BLaER1 treated with 17β-estradiol and CSF1 and Interleukin-3, amounts not matched to agents 10 nM and 100 nM (cell line): Measurements from ENCODE around the gene HADH.
"Not testable (repeated sequence)": the region's sequence is repeated elsewhere in the genome, so short reads cannot be mapped to it uniquely, and the experiment has no call there.

ENCODE experiments used
- H3K27ac ChIP-seq, 11 experiments: shearing (Covaris generic); formaldehyde crosslinking; 2 replicates each; pipeline ENCODE4 v1.8.1; 2022
- H3K27me3 ChIP-seq, 11 experiments: shearing (Covaris generic); formaldehyde crosslinking; 2 replicates each; pipeline ENCODE4 v1.8.1; 2022
- H3K36me3 ChIP-seq, 11 experiments: shearing (Covaris generic); formaldehyde crosslinking; 2 replicates each; pipeline ENCODE4 v1.8.1; 2022
- H3K4me1 ChIP-seq, 10 experiments: shearing (Covaris generic); formaldehyde crosslinking; 2 replicates each; pipeline ENCODE4 v1.8.1; 2022
- H3K4me2 ChIP-seq, 11 experiments: shearing (Covaris generic); formaldehyde crosslinking; 2 replicates each; pipeline ENCODE4 v1.8.1; 2022
- H3K4me3 ChIP-seq, 10 experiments: shearing (Covaris generic); formaldehyde crosslinking; 2 replicates each; pipeline ENCODE4 v1.8.1; 2022
- H3K9ac ChIP-seq, 11 experiments: shearing (Covaris generic); formaldehyde crosslinking; 2 replicates each; pipeline ENCODE4 v1.8.1; 2022
- H3K9me3 ChIP-seq, 11 experiments: shearing (Covaris generic); formaldehyde crosslinking; replicated peaks in 1 of 11; 2 replicates each; pipeline ENCODE4 v1.8.1; 2022
- H4K20me1 ChIP-seq, 11 experiments: shearing (Covaris generic); formaldehyde crosslinking; 2 replicates each; pipeline ENCODE4 v1.8.1; 2022
- Cebpa-rat ChIP-seq, 11 experiments: shearing (Covaris generic); IDR thresholded peaks; 2 replicates each; pipeline ENCODE4 v1.8.1; 2022

The HADH gene

DNA sequence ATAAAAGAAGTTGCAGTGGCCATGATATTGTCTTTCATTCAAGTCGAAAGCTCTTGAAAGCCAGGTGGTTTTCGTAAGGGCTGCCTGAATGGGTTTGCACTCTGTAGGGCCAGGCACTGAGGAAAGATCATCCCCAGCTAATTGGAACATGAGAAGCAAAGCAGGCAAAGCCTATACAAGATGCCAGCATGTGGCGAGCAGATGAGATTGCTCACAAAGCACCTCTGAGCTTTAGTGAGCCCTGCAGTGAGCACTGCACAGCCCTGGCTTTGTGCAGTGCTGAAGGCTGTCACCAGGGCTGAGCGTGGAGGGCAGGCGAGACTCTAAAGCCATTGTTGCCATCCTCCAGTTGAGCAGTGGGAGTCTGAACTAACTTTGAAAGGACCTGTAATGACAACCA lies 53.8 kb downstream of the HADH start:
- peaks cover 0 to 3% (median 0%) of the 10 kb centered on the region in 11 experiments; a peak in 1 of 22 replicates for H3K9me3 ChIP-seq
- H3K9ac ChIP-seq: no peak overlapping the region
- peaks cover 0 to 14% (median 0%) of the 10 kb centered on the region in 11 experiments; a peak in 4 of 22 replicates for H4K20me1 ChIP-seq
- H3K4me2 ChIP-seq: no peak overlapping the region
- 0 out of 20 replicates have a peak, but pooled peaks cover 0 to 3% (median 0%) of the 10 kb centered on the region in 10 experiments for H3K4me1 ChIP-seq
- H3K27me3 ChIP-seq: no peaks in the 10 kb centered on the region
- H3K4me3 ChIP-seq: no peak overlapping the region
- H3K36me3 ChIP-seq: peaks cover 4 to 28% (median 23%) of the 10 kb centered on the region in 11 experiments; a peak in 19 of 22 replicates
- no peak for TF ChIP-seq Cebpa-rat (IDR thresholded peaks at IDR 0.05)
- H3K27ac ChIP-seq: peak overlapping the region in 1 of 11 experiments; percentile 29; a peak in 2 of 22 replicates

DNA sequence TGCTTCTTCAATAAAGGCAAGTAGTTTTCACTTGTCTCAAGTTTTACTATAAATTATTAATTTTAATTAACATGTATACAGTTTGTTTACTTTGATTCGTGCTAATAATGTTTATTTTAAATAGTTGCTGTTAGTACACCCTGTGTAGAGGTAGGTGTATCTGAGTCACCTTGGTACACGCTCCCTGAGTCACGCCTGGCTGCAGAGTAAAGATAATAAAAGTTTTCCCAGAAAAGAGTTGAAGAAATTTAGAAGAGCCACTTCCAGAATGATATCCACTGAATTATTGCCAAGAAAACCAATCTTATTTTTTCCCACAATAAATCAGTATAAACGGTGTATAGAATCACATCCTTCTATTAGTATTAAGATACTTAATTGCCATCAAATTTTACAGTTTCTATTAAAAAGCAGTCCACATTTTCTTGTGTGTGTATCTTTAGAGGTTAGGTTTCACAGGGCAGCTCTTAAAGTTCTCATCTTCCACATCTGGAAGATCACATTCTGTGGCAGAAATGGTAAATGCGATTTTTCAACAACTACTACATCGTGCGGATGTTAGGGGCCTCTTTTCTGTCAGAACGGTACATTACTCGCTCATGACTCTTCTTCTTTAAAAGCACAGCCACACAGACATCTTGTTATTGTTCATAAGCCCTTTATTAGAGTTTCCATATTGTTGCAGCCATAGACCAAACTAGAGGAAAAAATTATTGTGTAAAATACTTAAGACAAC lies 55.4 kb downstream of the HADH start:
- peaks cover 0 to 16% (median 10%) of the 10 kb centered on the region in 10 experiments; a peak in 16 of 20 replicates for H3K4me1 ChIP-seq
- H3K4me2 ChIP-seq: no peak overlapping the region
- no peak overlapping the region for H3K4me3 ChIP-seq
- H4K20me1 ChIP-seq: peaks cover 0 to 20% (median 0%) of the 10 kb centered on the region in 11 experiments; a peak in 4 of 22 replicates
- no peak overlapping the region for H3K9ac ChIP-seq
- 0 out of 22 replicates have a peak overlapping the region, but pooled peaks of 1 of the 11 experiments have one; percentile 14 for H3K27ac ChIP-seq
- H3K36me3 ChIP-seq: peaks cover 5 to 44% (median 34%) of the 10 kb centered on the region in 11 experiments; a peak in 19 of 22 replicates
- peaks cover 0 to 1% (median 0%) of the 10 kb centered on the region in 11 experiments; a peak in 1 of 22 replicates for H3K9me3 ChIP-seq
- no peak for TF ChIP-seq Cebpa-rat (IDR thresholded peaks at IDR 0.05)
- H3K27me3 ChIP-seq: no peaks in the 10 kb centered on the region

DNA sequence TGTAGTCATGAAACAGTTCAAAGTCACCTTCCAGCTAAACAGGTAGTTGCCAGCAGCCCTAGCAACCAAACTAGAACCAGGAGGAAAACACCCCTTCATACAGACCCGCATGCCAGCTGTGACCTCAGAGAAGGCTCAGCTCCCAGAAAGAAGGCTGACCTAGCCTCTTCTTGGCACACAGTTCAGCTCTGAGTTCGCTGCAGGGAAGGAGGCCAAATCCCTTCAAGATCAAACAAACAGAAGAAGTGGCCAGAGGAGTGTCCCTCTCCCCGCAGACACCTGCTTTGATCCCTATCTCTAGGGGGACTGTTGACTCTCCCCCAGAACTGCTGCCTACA lies 56.0 kb downstream of the HADH start:
- H3K9ac ChIP-seq: no peak overlapping the region
- peaks cover 0 to 21% (median 15%) of the 10 kb centered on the region in 10 experiments; a peak in 16 of 20 replicates for H3K4me1 ChIP-seq
- 0 out of 22 replicates have a peak overlapping the region, but pooled peaks of 1 of the 11 experiments have one; percentile 14 for H3K27ac ChIP-seq

DNA sequence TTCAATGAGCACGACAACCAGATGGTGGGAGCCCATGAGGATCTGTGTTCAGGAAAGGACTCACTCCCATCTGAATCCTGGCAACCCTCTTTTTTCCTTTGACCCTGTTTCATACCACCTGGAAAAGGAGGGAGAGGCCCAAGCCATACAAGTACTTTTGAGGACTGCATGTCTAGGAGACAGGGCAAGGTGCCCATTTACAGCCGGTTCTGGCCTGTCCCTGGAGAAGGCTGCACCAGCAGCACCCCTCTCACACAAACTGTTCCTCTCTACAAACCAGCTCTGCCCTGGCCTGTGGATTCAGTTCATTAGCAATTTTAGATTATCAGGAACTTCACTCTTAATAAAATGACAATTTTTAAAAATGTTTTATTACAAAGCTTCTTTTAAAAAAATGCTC lies 57.5 kb downstream of the HADH start:
- Histone ChIP-seq H3K9me3 (no peaks in the 10 kb centered on the region), H3K36me3 (peaks cover 5 to 61% (median 45%) of the 10 kb centered on the region in 11 experiments; a peak in 19 of 22 replicates), H3K4me3 (no peak overlapping the region), H3K27ac (peak overlapping the region in 1 of 11 experiments; percentile 8; a peak in 1 of 22 replicates), H3K27me3 (no peaks in the 10 kb centered on the region), H3K4me2 (no peak overlapping the region), H4K20me1 (peaks cover 0 to 40% (median 0%) of the 10 kb centered on the region in 11 experiments; a peak in 5 of 22 replicates), H3K9ac (no peak overlapping the region), H3K4me1 (peaks cover 0 to 37% (median 30%) of the 10 kb centered on the region in 10 experiments; a peak in 16 of 20 replicates)
- TF ChIP-seq Cebpa-rat (IDR thresholded peaks at IDR 0.05): no peak

More for the DNA sequence above, 56.0 kb downstream of the HADH start:
- Histone ChIP-seq H3K9me3 (no peaks in the 10 kb centered on the region), H4K20me1 (peaks cover 0 to 25% (median 0%) of the 10 kb centered on the region in 11 experiments; a peak in 4 of 22 replicates), H3K4me2 (no peak overlapping the region), H3K27me3 (no peaks in the 10 kb centered on the region), H3K36me3 (peaks cover 5 to 47% (median 34%) of the 10 kb centered on the region in 11 experiments; a peak in 19 of 22 replicates), H3K4me3 (no peak overlapping the region)
- TF ChIP-seq Cebpa-rat (IDR thresholded peaks at IDR 0.05): no peak

DNA sequence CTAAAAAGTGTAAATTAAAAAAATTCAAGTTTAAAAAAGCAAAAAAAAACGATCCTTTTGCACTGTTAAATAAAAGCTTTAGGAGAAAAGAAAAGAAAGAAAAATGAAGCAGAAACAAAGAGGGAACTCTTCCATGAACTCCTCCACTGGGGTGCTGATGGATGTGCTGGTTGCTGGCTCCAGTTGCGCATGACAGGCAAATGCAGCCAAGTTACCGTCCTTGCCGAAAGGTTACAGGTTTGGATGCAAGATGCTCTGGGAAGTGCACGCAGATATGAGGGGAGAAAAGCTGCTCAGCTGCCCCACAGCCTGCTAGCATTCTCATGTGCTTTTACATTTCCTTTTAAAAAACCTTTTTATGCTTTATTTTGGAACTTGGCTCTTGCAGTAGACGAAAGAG lies 58.5 kb downstream of the HADH start:
- no peak overlapping the region for H3K9ac ChIP-seq
- H4K20me1 ChIP-seq: peaks cover 0 to 41% (median 0%) of the 10 kb centered on the region in 11 experiments; a peak in 5 of 22 replicates
- H3K4me1 ChIP-seq: peaks cover 0 to 46% (median 33%) of the 10 kb centered on the region in 10 experiments; a peak in 16 of 20 replicates
- peaks cover 5 to 70% (median 55%) of the 10 kb centered on the region in 11 experiments; a peak in 19 of 22 replicates for H3K36me3 ChIP-seq
- TF ChIP-seq Cebpa-rat (IDR thresholded peaks at IDR 0.05): no peak
- H3K9me3 ChIP-seq: no peaks in the 10 kb centered on the region
- H3K27me3 ChIP-seq: no peaks in the 10 kb centered on the region
- H3K4me3 ChIP-seq: no peak overlapping the region
- no peak overlapping the region for H3K27ac ChIP-seq
- no peak overlapping the region for H3K4me2 ChIP-seq

DNA sequence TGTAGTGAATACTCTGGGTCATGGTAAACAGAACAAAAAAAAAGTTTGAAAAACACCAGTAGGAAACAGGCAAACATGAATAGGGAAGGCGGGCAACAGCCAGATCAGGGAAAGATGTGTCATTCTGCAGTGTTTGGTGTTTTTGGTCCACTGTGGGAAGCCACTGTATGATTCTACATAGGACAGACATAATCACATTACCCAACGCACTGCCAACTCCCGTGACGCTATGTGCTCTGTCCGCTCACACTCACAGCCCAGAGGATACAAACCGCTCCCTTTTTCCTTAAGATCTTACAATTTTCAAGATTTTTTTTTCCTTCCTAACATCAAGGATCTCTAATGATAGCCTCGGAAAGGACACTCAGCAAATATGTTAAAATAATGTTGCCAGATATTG lies 59.3 kb downstream of the HADH start:
- H4K20me1 ChIP-seq: peaks cover 0 to 49% (median 0%) of the 10 kb centered on the region in 11 experiments; a peak in 5 of 22 replicates
- H3K9me3 ChIP-seq: no peaks in the 10 kb centered on the region
- H3K9ac ChIP-seq: no peak overlapping the region
- H3K4me3 ChIP-seq: no peak overlapping the region
- H3K4me2 ChIP-seq: peak overlapping the region in 10 of 11 experiments; percentile 26 to 72 (median 54); a peak in 10 of 22 replicates
- no peak for TF ChIP-seq Cebpa-rat (IDR thresholded peaks at IDR 0.05)
- H3K36me3 ChIP-seq: peaks cover 5 to 79% (median 63%) of the 10 kb centered on the region in 11 experiments; a peak in 20 of 22 replicates
- peak overlapping the region in 1 of 11 experiments; percentile 23; a peak in 2 of 22 replicates for H3K27ac ChIP-seq
- H3K27me3 ChIP-seq: no peaks in the 10 kb centered on the region
- H3K4me1 ChIP-seq: peaks cover 0 to 53% (median 33%) of the 10 kb centered on the region in 10 experiments; a peak in 16 of 20 replicates

DNA sequence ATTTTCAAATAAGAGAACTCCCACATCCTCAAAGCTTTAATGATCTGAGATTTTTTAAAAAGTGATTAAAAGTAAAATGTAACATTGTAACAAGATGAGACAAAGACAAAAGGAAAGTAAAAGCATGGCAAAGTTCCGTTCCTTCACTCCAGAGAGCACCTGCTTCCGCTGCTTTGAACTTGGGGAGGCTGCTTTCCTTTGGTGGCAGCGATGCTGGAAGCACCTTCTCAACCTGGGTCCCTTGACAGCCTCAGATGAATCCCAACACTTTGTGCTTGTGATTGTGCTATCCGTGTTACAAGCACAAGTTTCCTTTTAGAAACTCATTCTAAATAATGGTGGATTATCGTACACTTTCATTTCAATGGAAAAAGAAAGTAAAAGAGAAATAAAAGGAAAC lies 59.7 kb downstream of the HADH start:
- H3K9ac ChIP-seq: no peak overlapping the region
- H3K4me1 ChIP-seq: peaks cover 0 to 57% (median 33%) of the 10 kb centered on the region in 10 experiments; a peak in 16 of 20 replicates
- H3K4me3 ChIP-seq: peak overlapping the region in 1 of 10 experiments; percentile 19; a peak in 1 of 20 replicates
- peaks cover 5 to 83% (median 67%) of the 10 kb centered on the region in 11 experiments; a peak in 20 of 22 replicates for H3K36me3 ChIP-seq
- no peak for TF ChIP-seq Cebpa-rat (IDR thresholded peaks at IDR 0.05)
- H3K27ac ChIP-seq: peak overlapping the region in 2 of 11 experiments; percentile 19 to 23; a peak in 2 of 22 replicates
- H4K20me1 ChIP-seq: peaks cover 0 to 53% (median 0%) of the 10 kb centered on the region in 11 experiments; a peak in 5 of 22 replicates
- no peaks in the 10 kb centered on the region for H3K27me3 ChIP-seq
- H3K9me3 ChIP-seq: no peaks in the 10 kb centered on the region
- peak overlapping the region; percentile 26 to 72 (median 54); a peak in 21 of 22 replicates for H3K4me2 ChIP-seq

DNA sequence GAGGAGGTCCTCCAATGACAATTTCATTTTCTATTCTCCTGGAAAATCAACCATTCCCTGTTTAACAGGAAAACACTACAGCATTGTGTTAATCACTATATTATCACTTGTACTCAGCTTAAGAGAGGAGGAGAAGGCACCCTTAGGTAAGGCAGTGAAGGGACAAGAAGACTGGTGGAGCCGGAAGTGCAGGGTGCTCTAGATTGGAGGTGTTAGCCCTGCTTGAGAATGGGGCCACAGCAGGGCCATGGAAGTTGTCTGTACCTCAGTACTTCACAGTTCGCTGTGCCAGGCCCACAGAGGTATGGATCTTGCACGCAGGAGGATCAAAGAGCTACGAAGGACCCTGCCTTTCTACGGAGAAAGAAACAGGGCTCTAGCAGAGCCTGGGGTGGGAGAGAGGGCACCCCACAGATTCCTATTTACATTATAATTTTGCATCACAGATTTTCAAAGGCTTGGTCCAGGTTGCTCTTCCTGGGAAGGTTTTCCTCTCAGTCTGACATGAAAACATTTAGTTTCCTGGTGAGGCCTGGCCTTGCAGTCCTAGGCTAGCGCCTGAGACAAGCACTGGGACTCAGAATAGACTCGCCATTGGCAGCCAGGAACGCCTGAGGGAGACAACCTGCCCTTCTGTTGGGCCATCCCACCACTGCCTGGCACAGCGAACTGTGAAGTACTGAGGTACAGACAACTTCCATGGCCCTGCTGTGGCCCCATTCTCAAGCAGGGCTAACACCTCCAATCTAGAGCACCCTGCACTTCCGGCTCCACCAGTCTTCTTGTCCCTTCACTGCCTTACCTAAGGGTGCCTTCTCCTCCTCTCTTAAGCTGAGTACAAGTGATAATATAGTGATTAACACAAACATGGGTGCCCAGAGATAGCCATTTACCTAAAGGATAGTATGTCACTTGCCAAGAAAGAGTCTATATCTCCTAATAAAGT lies 60.8 kb downstream of the HADH start:
- H3K36me3 ChIP-seq: peaks cover 5 to 93% (median 72%) of the 10 kb centered on the region in 11 experiments; a peak in 20 of 22 replicates

More for the DNA sequence above, 60.8 kb downstream of the HADH start:
- not testable (repeated sequence) for H3K27me3 ChIP-seq, H3K9ac ChIP-seq, H3K9me3 ChIP-seq, H3K4me3 ChIP-seq
- H3K27ac ChIP-seq: peak overlapping the region in 4 of 11 experiments; percentile 5 to 69 (median 58); a peak in 4 of 22 replicates
- peaks cover 0 to 65% (median 33%) of the 10 kb centered on the region in 10 experiments; a peak in 16 of 20 replicates for H3K4me1 ChIP-seq
- peaks cover 0 to 63% (median 0%) of the 10 kb centered on the region in 11 experiments; a peak in 5 of 22 replicates for H4K20me1 ChIP-seq
- peak overlapping the region in 9 of 11 experiments; percentile 26 to 59 (median 53); a peak in 16 of 22 replicates for H3K4me2 ChIP-seq
